Right lobe of liver (tissue), 4 donors: ENCODE data around the gene GTF2IRD1.
"Not testable (repeated sequence)": the region's sequence is repeated elsewhere in the genome, so short reads cannot be mapped to it uniquely, and the experiment has no call there.

Source experiments
- CTCF ChIP-seq, 4 donors: fragments of 200-600 bp in 3 of 4; fragments of 450-650 bp in 1 of 4; IDR thresholded peaks; one replicate each; pipeline versions ENCODE4 v1.5.1 to v1.8.0; 2016 to 2022; ENCODE audit warnings: antibody characterized with exemption in 4 of 4, mild to moderate bottlenecking in 2 of 4
- POLR2A ChIP-seq: fragments of 450-650 bp; IDR thresholded peaks from one replicate; pipeline ENCODE4 v1.6.1; 2017; ENCODE audit warnings: antibody characterized with exemption, mild to moderate bottlenecking
- donor health status: DM: no; HTN: no; CAD: no.
- donor health status: DM: no; HTN: no; CAD: no.
- donor health status: DM: no; HTN: yes; CAD: no.

- TF ChIP-seq POLR2A; CTCF (IDR thresholded peaks at IDR 0.05): not testable (repeated sequence)
Measured at GRCh38 chr7:74440143-74440542, 13.6 kb upstream of the GTF2IRD1 start.
